K562 (cell line): ENCODE data around the gene LCLAT1. TPM values are rescaled to one million over a fixed set of nuclear protein-coding genes. Genes with fewer than 3 reads are reported as not detected.

Source experiments
- ATAC-seq: fragments of 200-7000 bp; cut with Tn5 transposase; 3 replicates; pipeline ENCODE4 v1.9.1; 2020; ENCODE audit warnings: moderate library complexity
- BruUV-seq: library from RNA; stranded (reverse); fragments of 400-500 nt; replicated peaks from 2 replicates; lab custom pipeline; 2021; lab: Mats Ljungman, UMichigan
- CTCF ChIA-PET: fragments of 300-600 bp; formaldehyde crosslinking; extraction: SDS; loops from one replicate; lab custom pipeline; 2021; ENCODE audit warnings: low intra/inter-chr PET ratio; lab: Yijun Ruan, JAX
- POLR2A ChIA-PET: fragments of 300-600, 350-650 bp; sonication (Branson Sonifier 250); formaldehyde crosslinking; extraction: SDS; loops from one replicate; lab custom pipeline; 2021; ENCODE audit warnings: antibody characterized with exemption, inconsistent platforms; lab: Yijun Ruan, JAX
- DNase-seq, 4 experiments: peaks; one replicate each; pipeline versions ENCODE4 v3.0.0 to v3.0.0-alpha.2; 2011 to 2018; ENCODE audit warnings: low spot score in 3 of 4, mixed read lengths in 3 of 4; ENCODE audit errors: extremely low read depth in 1 of 4
- FAIRE-seq: peaks from 2 replicates; lab custom pipeline; 2011; peaks lifted over from hg19 to GRCh38; lab: Jason Lieb, UNC
- H2AFZ ChIP-seq: 2 replicates; pipeline ENCODE4 v1.6.0; 2011; ENCODE audit warnings: low read depth, low read length, control low read depth, inconsistent platforms
- H3K27ac ChIP-seq: fragments of 200-600 bp; 3 replicates; pipeline ENCODE4 v1.8.0; 2011; ENCODE audit warnings: low read depth, mild to moderate bottlenecking, control low read depth, inconsistent platforms, low read length, moderate library complexity, mixed read lengths; ENCODE audit errors: extremely low read depth
- H3K27me3 ChIP-seq, 2 experiments: fragments of 300-600 bp in 1 of 2; 2 replicates in 1 of 2; 3 replicates in 1 of 2; pipeline versions ENCODE4 v1.6.0 to v1.8.0; 2011; ENCODE audit warnings: inconsistent platforms in 2 of 2, low read length in 2 of 2, mild to moderate bottlenecking in 1 of 2, mixed read lengths in 1 of 2, moderate library complexity in 1 of 2; ENCODE audit not compliant: control insufficient read depth in 2 of 2, insufficient read depth in 2 of 2
- H3K36me3 ChIP-seq: fragments of 300-600 bp; 3 replicates; pipeline ENCODE4 v1.8.0; 2011; ENCODE audit warnings: mild to moderate bottlenecking, low read length, inconsistent platforms; ENCODE audit not compliant: control insufficient read depth, insufficient read depth
- H3K4me1 ChIP-seq, 2 experiments: fragments of 200-600 bp in 1 of 2; replicated peaks in 1 of 2; 2 replicates in 1 of 2; 3 replicates in 1 of 2; pipeline versions ENCODE4 v1.5.1 to v1.8.0; 2011; ENCODE audit warnings: inconsistent platforms in 2 of 2, low read length in 2 of 2, mild to moderate bottlenecking in 1 of 2, mixed read lengths in 1 of 2, moderate library complexity in 1 of 2; ENCODE audit not compliant: control insufficient read depth in 2 of 2, insufficient read depth in 2 of 2
- H3K4me2 ChIP-seq: 2 replicates; pipeline ENCODE4 v1.6.1; 2011; ENCODE audit warnings: low read length, control low read depth, inconsistent platforms, mixed read lengths; ENCODE audit not compliant: insufficient read depth
- H3K4me3 ChIP-seq: fragments of 200-600 bp; sonication (generic), shearing (Covaris generic); 2 replicates; pipeline ENCODE4 v1.5.1; 2016; ENCODE audit warnings: control low read depth, inconsistent platforms
- H3K79me2 ChIP-seq: fragments of 200-600 bp; 3 replicates; pipeline ENCODE4 v1.8.0; 2011; ENCODE audit warnings: low read length, inconsistent platforms; ENCODE audit not compliant: control insufficient read depth, insufficient read depth
- H3K9ac ChIP-seq, 2 experiments: 2 replicates each; pipeline versions ENCODE4 v1.6.0 to v1.6.1; 2011; ENCODE audit warnings: low read depth in 2 of 2, low read length in 2 of 2, control low read depth in 1 of 2, inconsistent platforms in 1 of 2, mild to moderate bottlenecking in 1 of 2, mixed read lengths in 1 of 2; ENCODE audit not compliant: insufficient read depth in 1 of 2
- H3K9me1 ChIP-seq: one replicate; pipeline ENCODE4 v1.6.0; 2011; ENCODE audit warnings: inconsistent platforms, mild to moderate bottlenecking, low read length, moderate library complexity; ENCODE audit not compliant: control insufficient read depth, insufficient read depth
- H3K9me3 ChIP-seq: replicated peaks from 2 replicates; pipeline ENCODE4 v1.5.1; 2011; ENCODE audit warnings: low read depth, low read length, inconsistent platforms; ENCODE audit not compliant: control insufficient read depth, insufficient read depth
- H4K20me1 ChIP-seq: replicated peaks from 2 replicates; pipeline ENCODE4 v1.6.1; 2011; ENCODE audit warnings: low read length, inconsistent platforms, mixed read lengths; ENCODE audit not compliant: control insufficient read depth, insufficient read depth
- ARID1B ChIP-seq: fragments of 450-650 bp; IDR thresholded peaks from 2 replicates; pipeline ENCODE4 v1.6.1; 2016; ENCODE audit warnings: antibody characterized with exemption, mild to moderate bottlenecking, inconsistent platforms
- CEBPG ChIP-seq, 3 experiments: fragments of 200-800 bp in 1 of 3; sonication (Bioruptor generic) in 1 of 3; sonication (generic) in 1 of 3; formaldehyde crosslinking in 1 of 3; IDR thresholded peaks in 2 of 3; conservative IDR thresholded peaks in 1 of 3; 2 replicates each; pipeline versions ENCODE4 v1.6.1 to v1.8.0; 2016 to 2022; ENCODE audit warnings: missing compliant biosample characterization in 2 of 3, missing genetic modification characterization in 2 of 3, mild to moderate bottlenecking in 1 of 3, missing genetic modification reagents in 1 of 3
- CHCHD3 ChIP-seq: fragments of 250-450 bp; sonication (Bioruptor Pico); IDR thresholded peaks from 2 replicates; pipeline ENCODE4 v2.1.2; 2022; ENCODE audit warnings: mild to moderate bottlenecking
- EGR1 ChIP-seq: fragments of 450-650 bp; conservative IDR thresholded peaks from 2 replicates; pipeline ENCODE4 v1.6.1; 2017; ENCODE audit warnings: mild to moderate bottlenecking
- EHMT2 ChIP-seq: fragments of 450-650 bp; IDR thresholded peaks from 2 replicates; pipeline ENCODE4 v1.6.1; 2018; ENCODE audit warnings: antibody characterized with exemption
- ERF ChIP-seq: fragments of 450-650 bp; formaldehyde crosslinking; IDR thresholded peaks from 2 replicates; pipeline ENCODE4 v1.4.0; 2020; ENCODE audit warnings: mild to moderate bottlenecking, mixed read lengths
- FOS ChIP-seq: IDR thresholded peaks from 3 replicates; pipeline ENCODE4 v1.6.1; 2011; ENCODE audit not compliant: insufficient read length; ENCODE audit errors: extremely low read depth
- HMBOX1 ChIP-seq: sonication (generic); IDR thresholded peaks from 2 replicates; pipeline ENCODE4 v1.6.1; 2016
- U2AF1 ChIP-seq: fragments of 200-400 bp; formaldehyde crosslinking; optimal IDR thresholded peaks from 2 replicates; pipeline ENCODE3; 2017; ENCODE audit warnings: mild to moderate bottlenecking, low read depth, low read length, moderate library complexity
- ZNF449 ChIP-seq: fragments of 250-450 bp; sonication (Bioruptor Pico); IDR thresholded peaks from 2 replicates; pipeline ENCODE4 v1.8.0; 2022; ENCODE audit warnings: moderate library complexity, mild to moderate bottlenecking, inconsistent platforms
- ZZZ3 ChIP-seq: fragments of 450-650 bp; IDR thresholded peaks from 2 replicates; pipeline ENCODE4 v1.6.1; 2016; ENCODE audit warnings: antibody characterized with exemption, mild to moderate bottlenecking, moderate library complexity
- WGBS: fragments of 100-300 bp; shearing (Covaris generic); methylation state at CpG from one replicate; pipeline ENCODE4 v1.1.6; 2016; ENCODE audit warnings: low coverage, mixed read lengths; ENCODE audit not compliant: insufficient coverage; ENCODE audit errors: missing lambda C conversion rate; 5-methylcytosine and 5-hydroxymethylcytosine counted together
- in situ Hi-C: fragments of 300-500 bp; cut with MboI; formaldehyde crosslinking; loops from 4 replicates; pipeline ENCODE4 v1.15.0; 2018; ENCODE audit warnings: inconsistent platforms, mixed read lengths
- intact Hi-C: fragments of 100-400 bp; cut with micrococcal nuclease; formaldehyde crosslinking; loops from 2 replicates; pipeline ENCODE4 v1.14.2; 2022
- polyA plus RNA-seq, 8 experiments: library from polyadenylated mRNA; depleted of rRNA in 4 of 8; stranded (reverse) in 5 of 8; unstranded in 3 of 8; fragments of >200 nt; fragmentation: Nextera tagmentation in 2 of 8; fragmentation: Illumina TruSeq in 1 of 8; extraction: Ambion mirVana in 2 of 8; extraction: Trizol in 1 of 8; gene quantifications; 2 replicates each; pipeline versions ENCODE4 v1.2.1 to v1.2.3, GENCODE V29; 2011 to 2014; ENCODE audit warnings: inconsistent platforms in 1 of 8, missing spikeins in 1 of 8
- total RNA-seq, 7 experiments: library from RNA; depleted of rRNA in 6 of 7; stranded (reverse); fragments of >200 nt in 6 of 7; fragmentation: Illumina TruSeq in 2 of 7; extraction: Trizol in 2 of 7; gene quantifications; 2 replicates each; pipeline versions ENCODE4 v1.2.1 to v1.2.3, GENCODE V29; 2011 to 2021; ENCODE audit warnings: low replicate concordance in 1 of 7

LCLAT1 gene
- total and polyA plus RNA-seq, 9 of the 15 experiments (the other 6 are each of a cell fraction or from before 2014, with no cell fraction given): 8.9 to 63.3 (median 25.4) TPM

- ATAC-seq (no peak), DNase-seq (no peak), FAIRE-seq (no peak)
- in situ Hi-C loops: no loop called here
- no peak overlapping the region for H3K9ac ChIP-seq
- H2AFZ ChIP-seq: no peak overlapping the region
- H3K27ac ChIP-seq: no peak overlapping the region
- no peak for TF ChIP-seq ERF (CRISPR knock-in tag)
- TF ChIP-seq HMBOX1: no peak
- no peak for TF ChIP-seq EHMT2
- no peak for TF ChIP-seq U2AF1
- no peak for TF ChIP-seq ARID1B
- no peak for TF ChIP-seq CEBPG (CRISPR knock-in tag; IDR thresholded peaks at IDR 0.05)
- TF ChIP-seq CEBPG (tag; conservative IDR thresholded peaks at IDR 0.05 in 1 of 2, IDR thresholded peaks at IDR 0.05 in 1 of 2): no peak
- TF ChIP-seq ZZZ3: no peak
- no peak for TF ChIP-seq ZNF449
- TF ChIP-seq CHCHD3 (CRISPR knock-in tag): no peak
- TF ChIP-seq FOS: no peak
- no peak for TF ChIP-seq EGR1
- H3K9me1 ChIP-seq: no peaks in the 10 kb centered on the region
- H4K20me1 ChIP-seq: peaks cover 11% of the 10 kb centered on the region
- no peak overlapping the region for H3K4me2 ChIP-seq
- intact Hi-C loops: no loop called here
- POLR2A ChIA-PET: no interaction called here
- 65% methylated on average over 4 of the region's 4 CpGs for WGBS
- H3K9me3 ChIP-seq: no peaks in the 10 kb centered on the region
- BruUV-seq: no TSS peak
- H3K4me3 ChIP-seq: no peak overlapping the region
- H3K4me1 ChIP-seq: peaks cover 7 to 33% of the 10 kb centered on the region in 2 experiments; a peak in 4 of 5 replicates
- H3K79me2 ChIP-seq: peaks cover 65% of the 10 kb centered on the region
- no peaks in the 10 kb centered on the region for H3K36me3 ChIP-seq
- CTCF ChIA-PET: no interaction called here
- H3K27me3 ChIP-seq: no peaks in the 10 kb centered on the region
Measured at GRCh38 chr2:30510409-30510808, 63.4 kb downstream of the LCLAT1 start.
